Lung (tissue), 12 donors: ENCODE results near the gene ADRA2B. TPM values are rescaled to one million over a fixed set of nuclear protein-coding genes. Genes with fewer than 3 reads are reported as not detected.
A peak's percentile ranks its signal among the peaks of the same experiment; 100 is the strongest.

Source experiments
- ATAC-seq: fragments of 200-7000 bp; cut with Tn5 transposase; one replicate; pipeline ENCODE4 v1.9.1; 2020; ENCODE audit warnings: moderate number of reproducible peaks; ENCODE audit not compliant: insufficient read depth, low FRiP score
- DNase-seq, 3 donors: peaks; one replicate each; pipeline ENCODE4 v3.0.0-alpha.2; 2013 to 2017
- H3K27ac ChIP-seq, 2 donors: one replicate each; pipeline ENCODE4 v1.5.1; 2013; ENCODE audit warnings: mild to moderate bottlenecking in 2 of 2, moderate library complexity in 2 of 2, control low read depth in 1 of 2, inconsistent platforms in 1 of 2, low read depth in 1 of 2, low read length in 1 of 2
- H3K27me3 ChIP-seq, 3 donors: one replicate each; pipeline ENCODE4 v1.5.1; 2013; ENCODE audit warnings: low read length in 2 of 3; ENCODE audit not compliant: control insufficient read depth in 3 of 3, insufficient read depth in 3 of 3
- H3K36me3 ChIP-seq, 4 donors: one replicate each; pipeline ENCODE4 v1.5.1; 2013; ENCODE audit warnings: low read length in 4 of 4, mild to moderate bottlenecking in 1 of 4, moderate library complexity in 1 of 4; ENCODE audit not compliant: control insufficient read depth in 4 of 4, insufficient read depth in 4 of 4
- H3K4me1 ChIP-seq, 5 donors: one replicate each; pipeline ENCODE4 v1.5.1; 2013; ENCODE audit warnings: low read length in 5 of 5, mild to moderate bottlenecking in 2 of 5, moderate library complexity in 1 of 5; ENCODE audit not compliant: control insufficient read depth in 5 of 5, insufficient read depth in 5 of 5
- H3K4me3 ChIP-seq: one replicate; pipeline ENCODE4 v1.5.1; 2013; ENCODE audit warnings: mild to moderate bottlenecking, control low read depth, moderate library complexity
- H3K9ac ChIP-seq, 2 donors: one replicate each; pipeline ENCODE4 v1.5.1; 2013; ENCODE audit warnings: low read length in 2 of 2, control low read depth in 1 of 2; ENCODE audit not compliant: insufficient read depth in 1 of 2
- H3K9me3 ChIP-seq, 4 donors: one replicate each; pipeline ENCODE4 v1.5.1; 2013; ENCODE audit warnings: low read length in 3 of 4, mild to moderate bottlenecking in 1 of 4, moderate library complexity in 1 of 4; ENCODE audit not compliant: control insufficient read depth in 4 of 4, insufficient read depth in 3 of 4
- CTCF ChIP-seq: IDR thresholded peaks from 2 replicates; pipeline ENCODE4 v1.5.1; 2012; ENCODE audit warnings: mild to moderate bottlenecking; ENCODE audit errors: control extremely low read depth, extremely low read depth
- WGBS, 2 donors: extraction: QIAGEN DNeasy Blood & Tissue Kit; methylation state at CpG; one replicate each; pipeline ENCODE4 v1.1.7; 2013; 5-methylcytosine and 5-hydroxymethylcytosine counted together
- polyA plus RNA-seq, 2 donors: library from polyadenylated mRNA; stranded (reverse); fragments of 200-250 nt; gene quantifications; one replicate each; pipeline ENCODE4 v1.2.1, GENCODE V29; 2013
- total RNA-seq, 2 donors: library from RNA; depleted of rRNA in 1 of 2; stranded (reverse); fragments of >200 nt in 1 of 2; gene quantifications; one replicate each; pipeline ENCODE4 v1.2.1, GENCODE V29; 2014 to 2021
- donor health status: control.
- donor health status: control.
- donor health status: Bipolar disorder and iron deficiency.
- donor health status: healthy.
- donor health status: DM: yes; HTN: yes; CAD: no.

ADRA2B gene
- total and polyA plus RNA-seq, 4 donors = 0.21 to 0.88 (median 0.28) TPM

- no peak for TF ChIP-seq CTCF
- DNase-seq = peak in 1 of 3 donors; percentile 9
- ATAC-seq = no peak
- no peaks in the 10 kb centered on the region for H3K36me3 ChIP-seq
- H3K27me3 ChIP-seq = no peaks in the 10 kb centered on the region
- H3K9me3 ChIP-seq = no peaks in the 10 kb centered on the region
- no peak overlapping the region for H3K9ac ChIP-seq
- no peak overlapping the region for H3K4me3 ChIP-seq
- H3K4me1 ChIP-seq = peaks cover 0 to 2% (median 0%) of the 10 kb centered on the region in 5 donors
- peak overlapping the region; percentile 20 to 68 for H3K27ac ChIP-seq
- WGBS, 2 donors = 76 to 80% methylated on average over 11 of the region's 11 CpGs
Observed at GRCh38 chr2:96098900-96099590, 17.3 kb downstream of the ADRA2B start.

DNA sequence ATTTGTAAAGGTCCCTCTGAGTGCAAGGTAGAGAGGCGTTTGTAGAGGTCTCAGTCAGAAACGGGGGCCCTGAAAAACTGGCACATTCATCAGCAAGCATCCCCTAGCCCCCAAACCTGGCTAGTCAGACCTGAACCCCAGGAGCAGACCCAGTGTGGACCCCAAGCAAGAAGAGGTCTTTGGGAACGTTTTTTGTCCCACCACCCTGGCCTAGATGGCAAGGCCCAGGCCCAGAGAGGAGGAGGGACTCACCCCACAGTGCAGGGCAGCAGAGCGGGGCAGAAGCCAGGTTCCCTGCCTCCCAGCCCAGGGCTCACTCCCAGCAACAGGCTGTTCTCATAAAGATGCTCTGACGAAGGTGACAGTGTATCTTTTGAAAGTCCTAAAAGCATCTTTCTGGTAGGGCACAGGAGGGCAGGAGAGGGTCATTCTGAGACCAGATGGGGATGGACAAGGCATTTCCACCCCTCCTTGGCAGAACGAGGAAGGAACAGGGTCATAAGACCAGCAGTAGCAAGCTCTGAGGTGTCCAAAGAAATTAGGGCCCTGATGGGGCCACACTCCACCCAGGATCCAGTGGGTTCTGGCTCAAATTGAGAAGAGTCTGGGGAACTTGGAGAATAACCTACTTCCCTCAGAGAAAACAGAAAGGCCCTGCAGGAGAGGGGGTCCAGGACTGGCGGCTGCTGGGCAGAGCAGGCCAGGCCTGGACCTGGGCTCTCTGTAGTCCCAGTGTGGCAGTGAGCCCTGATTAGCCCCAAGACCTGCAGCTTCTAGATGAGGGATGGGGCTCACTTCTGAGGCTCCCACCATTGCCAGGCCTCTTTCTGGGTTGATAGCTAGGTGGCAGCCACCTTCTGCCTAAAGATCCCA is 18.2 kb downstream of the ADRA2B start:
- no peak for TF ChIP-seq CTCF
- Histone ChIP-seq H3K9me3 (no peaks in the 10 kb centered on the region), H3K36me3 (no peaks in the 10 kb centered on the region), H3K27me3 (no peaks in the 10 kb centered on the region), H3K27ac (peak overlapping the region in 1 of 2 donors; percentile 68), H3K4me3 (no peak overlapping the region), H3K4me1 (peaks cover 0 to 2% (median 0%) of the 10 kb centered on the region in 5 donors), H3K9ac (no peak overlapping the region)
- DNase-seq = peak in 1 of 3 donors; percentile 7
- 80 to 81% methylated on average over 7 of the region's 7 CpGs for WGBS, 2 donors
- no peak for ATAC-seq

DNA sequence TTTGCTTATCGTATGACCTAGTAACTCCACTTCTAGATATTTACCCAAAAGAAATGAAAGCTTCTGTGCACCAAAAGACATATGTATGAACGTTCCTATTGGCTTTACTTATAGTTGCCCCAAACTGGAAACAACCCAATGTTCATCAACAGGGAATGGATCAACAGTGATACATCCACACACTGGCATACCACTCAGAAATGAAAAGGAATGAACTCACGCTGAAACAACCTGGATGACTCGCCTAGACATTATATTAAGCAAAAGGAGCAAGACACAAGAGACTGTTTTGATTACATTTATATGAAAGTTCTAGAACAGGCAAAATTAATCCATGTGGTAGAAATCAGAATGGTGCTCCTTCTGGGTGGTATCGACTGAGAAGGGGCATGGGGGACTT is 18.9 kb downstream of the ADRA2B start:
- Histone ChIP-seq H3K9ac (no peak overlapping the region), H3K27me3 (no peaks in the 10 kb centered on the region), H3K36me3 (no peaks in the 10 kb centered on the region), H3K27ac (no peak overlapping the region), H3K9me3 (no peaks in the 10 kb centered on the region), H3K4me3 (no peak overlapping the region), H3K4me1 (peaks cover 0 to 2% (median 0%) of the 10 kb centered on the region in 5 donors)
- no peak for TF ChIP-seq CTCF
- DNase-seq (no peak), ATAC-seq (no peak)
- WGBS, 2 donors = 90 to 93% methylated on average over 5 of the region's 5 CpGs
